Psoas muscle (tissue), 8 donors: ENCODE measurements around the gene UFSP2. TPM values are rescaled to one million over a fixed set of nuclear protein-coding genes. Genes with fewer than 3 reads are reported as not detected.

Experiments used
- ATAC-seq, 4 donors: fragments of 200-7000 bp; cut with Tn5 transposase; one replicate each; pipeline ENCODE4 v1.9.1; 2020; ENCODE audit warnings: moderate library complexity in 3 of 4, mild to moderate bottlenecking in 2 of 4
- DNase-seq, 2 donors: peaks; one replicate each; pipeline ENCODE4 v3.0.0-alpha.2; 2020
- H3K27ac ChIP-seq: fragments of 200-600 bp; one replicate; pipeline ENCODE4 v1.8.0; 2022
- H3K27me3 ChIP-seq, 3 donors: fragments of 200-600 bp in 1 of 3; one replicate each; pipeline versions ENCODE4 v1.6.1 to v1.8.0; 2013 to 2022; ENCODE audit warnings: low read length in 2 of 3, mild to moderate bottlenecking in 2 of 3, moderate library complexity in 1 of 3; ENCODE audit not compliant: insufficient read depth in 3 of 3
- H3K36me3 ChIP-seq, 2 donors: fragments of 200-600 bp in 1 of 2; one replicate each; pipeline versions ENCODE4 v1.6.1 to v1.8.0; 2013 to 2022; ENCODE audit warnings: low read depth in 1 of 2, mild to moderate bottlenecking in 1 of 2, moderate library complexity in 1 of 2; ENCODE audit not compliant: insufficient read depth in 1 of 2
- H3K4me1 ChIP-seq: fragments of 200-600 bp; one replicate; pipeline ENCODE4 v1.8.0; 2022
- H3K4me3 ChIP-seq: fragments of 200-600 bp; one replicate; pipeline ENCODE4 v1.8.0; 2022; ENCODE audit warnings: mild to moderate bottlenecking
- H3K9me3 ChIP-seq: fragments of 200-600 bp; one replicate; pipeline ENCODE4 v1.8.0; 2022
- WGBS, 3 donors: extraction: QIAGEN DNeasy Blood & Tissue Kit; methylation state at CpG; one replicate each; pipeline versions ENCODE4 v1.1.6 to v1.1.7; 2013; 5-methylcytosine and 5-hydroxymethylcytosine counted together
- intact Hi-C, 2 donors: fragments of 100-400 bp; cut with DNase I; formaldehyde crosslinking; loops; one replicate each; pipeline versions ENCODE4 v1.11.0 to v1.14.2; 2022
- polyA plus RNA-seq, 3 donors: library from polyadenylated mRNA; stranded (reverse); fragments of 200-250 nt; gene quantifications; one replicate each; pipeline ENCODE4 v1.2.3, GENCODE V29; 2013
- total RNA-seq, 4 donors: library from RNA; stranded (reverse); fragmentation: NEBNext Ultra II Directional in 2 of 4; extraction: Animal tissue kit (Norgen Biotek cat#: 25700) in 2 of 4; gene quantifications; one replicate each; pipeline versions ENCODE4 v1.2.1 to v1.2.4, GENCODE V29; 2021 to 2023
- TF ChIP-seq, protein P1 (sequence below): fragments of 200-600 bp; IDR thresholded peaks from one replicate; pipeline ENCODE4 v1.8.0; 2022; ENCODE audit warnings: antibody characterized with exemption
- donor health status: healthy with polysubstance abuse.
- donor health status: DM: no; HTN: no; CAD: no; lungs with moderate emphysema.
- donor health status: Bipolar disorder and iron deficiency.
- donor health status: healthy.
- donor health status: DM: yes; HTN: yes; CAD: no.
- donor health status: DM: no; HTN: no; CAD: no.
- donor health status: DM: no; HTN: no; CAD: no.
- donor health status: DM: yes; HTN: yes; CAD: no.

UFSP2 gene
- total and polyA plus RNA-seq, 7 donors = 22.5 to 45.5 (median 33.8) TPM

- Histone ChIP-seq H3K4me3 (no peak overlapping the region), H3K4me1 (no peaks in the 10 kb centered on the region), H3K36me3 (no peaks in the 10 kb centered on the region), H3K27me3 (no peaks in the 10 kb centered on the region), H3K27ac (no peak overlapping the region), H3K9me3 (no peaks in the 10 kb centered on the region)
- TF ChIP-seq, protein P1, sequence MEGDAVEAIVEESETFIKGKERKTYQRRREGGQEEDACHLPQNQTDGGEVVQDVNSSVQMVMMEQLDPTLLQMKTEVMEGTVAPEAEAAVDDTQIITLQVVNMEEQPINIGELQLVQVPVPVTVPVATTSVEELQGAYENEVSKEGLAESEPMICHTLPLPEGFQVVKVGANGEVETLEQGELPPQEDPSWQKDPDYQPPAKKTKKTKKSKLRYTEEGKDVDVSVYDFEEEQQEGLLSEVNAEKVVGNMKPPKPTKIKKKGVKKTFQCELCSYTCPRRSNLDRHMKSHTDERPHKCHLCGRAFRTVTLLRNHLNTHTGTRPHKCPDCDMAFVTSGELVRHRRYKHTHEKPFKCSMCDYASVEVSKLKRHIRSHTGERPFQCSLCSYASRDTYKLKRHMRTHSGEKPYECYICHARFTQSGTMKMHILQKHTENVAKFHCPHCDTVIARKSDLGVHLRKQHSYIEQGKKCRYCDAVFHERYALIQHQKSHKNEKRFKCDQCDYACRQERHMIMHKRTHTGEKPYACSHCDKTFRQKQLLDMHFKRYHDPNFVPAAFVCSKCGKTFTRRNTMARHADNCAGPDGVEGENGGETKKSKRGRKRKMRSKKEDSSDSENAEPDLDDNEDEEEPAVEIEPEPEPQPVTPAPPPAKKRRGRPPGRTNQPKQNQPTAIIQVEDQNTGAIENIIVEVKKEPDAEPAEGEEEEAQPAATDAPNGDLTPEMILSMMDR = no peak
- WGBS, 3 donors = 92 to 95% (median 92%) methylated on average over 6 of the region's 6 CpGs
- no peak for ATAC-seq
- DNase-seq = no peak
- intact Hi-C loops = loop anchor here (10.0 kb wide), 3 partner anchors 186 to 736 kb away; partner anchors contain the start of genes CFAP97 (in 1 of the 2) and SNX25 (in 1 of the 2)
Measured at GRCh38 chr4:185390941-185391340, 34.8 kb downstream of the UFSP2 start.

DNA sequence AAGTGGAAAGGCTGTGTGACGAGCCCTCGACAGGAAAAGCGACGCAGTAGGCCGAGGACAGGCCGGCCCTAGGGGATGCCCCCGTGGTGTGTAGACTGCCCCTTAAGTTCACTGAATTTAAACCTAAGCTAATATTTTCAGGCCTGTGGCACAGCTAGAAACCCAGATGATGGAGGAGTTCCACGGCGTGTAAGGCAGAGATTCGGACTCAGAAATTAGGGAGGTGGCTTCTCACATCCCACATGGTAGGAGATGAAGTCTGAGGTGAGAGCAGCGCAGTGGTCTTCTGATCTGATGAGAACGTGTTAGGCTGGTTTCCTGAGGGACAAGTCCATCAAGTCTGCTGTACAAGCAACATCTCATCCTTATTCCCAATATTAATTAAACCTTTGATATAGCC is 37.8 kb downstream of the UFSP2 start:
- intact Hi-C loops = no loop called here
- TF ChIP-seq, protein P1 = no peak

DNA sequence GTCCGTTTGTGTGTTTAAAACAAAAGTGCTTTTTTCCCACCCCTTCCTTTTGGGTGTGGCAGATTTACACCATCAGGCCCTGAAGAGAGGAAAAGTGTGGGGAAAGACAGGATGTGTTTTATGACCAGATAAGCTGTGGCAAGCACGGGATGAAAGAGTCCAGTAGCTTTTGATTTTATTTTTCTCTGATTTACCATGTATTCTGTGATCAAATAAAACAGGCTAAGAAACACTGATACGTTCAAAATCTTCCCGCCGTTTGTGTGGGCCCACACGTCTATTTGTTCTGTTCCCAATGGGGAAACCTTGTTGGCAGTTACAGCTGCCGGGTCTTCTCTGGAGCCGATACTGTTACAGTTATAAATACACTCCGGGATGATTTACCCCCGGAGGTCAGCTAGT is 40.8 kb downstream of the UFSP2 start:
- H3K27me3 ChIP-seq = no peaks in the 10 kb centered on the region
- peak overlapping the region; percentile 46 for H3K27ac ChIP-seq
- no peaks in the 10 kb centered on the region for H3K9me3 ChIP-seq
- DNase-seq (no peak), ATAC-seq (peak in 3 of 4 donors; percentile 67 to 72 (median 71))
- H3K36me3 ChIP-seq = no peaks in the 10 kb centered on the region
- no peaks in the 10 kb centered on the region for H3K4me1 ChIP-seq
- intact Hi-C loops = no loop called here
- TF ChIP-seq, protein P1 = no peak
- 4 to 5% (median 4%) methylated on average over 10 of the region's 10 CpGs for WGBS, 3 donors
- no peak overlapping the region for H3K4me3 ChIP-seq

More for the DNA sequence above, 37.8 kb downstream of the UFSP2 start:
- no peak overlapping the region for H3K27ac ChIP-seq
- ATAC-seq = no peak
- no peaks in the 10 kb centered on the region for H3K9me3 ChIP-seq
- 93 to 95% (median 94%) methylated on average over 12 of the region's 12 CpGs for WGBS, 3 donors
- H3K27me3 ChIP-seq = no peaks in the 10 kb centered on the region
- no peaks in the 10 kb centered on the region for H3K36me3 ChIP-seq
- no peak for DNase-seq
- no peaks in the 10 kb centered on the region for H3K4me1 ChIP-seq
- no peak overlapping the region for H3K4me3 ChIP-seq

DNA sequence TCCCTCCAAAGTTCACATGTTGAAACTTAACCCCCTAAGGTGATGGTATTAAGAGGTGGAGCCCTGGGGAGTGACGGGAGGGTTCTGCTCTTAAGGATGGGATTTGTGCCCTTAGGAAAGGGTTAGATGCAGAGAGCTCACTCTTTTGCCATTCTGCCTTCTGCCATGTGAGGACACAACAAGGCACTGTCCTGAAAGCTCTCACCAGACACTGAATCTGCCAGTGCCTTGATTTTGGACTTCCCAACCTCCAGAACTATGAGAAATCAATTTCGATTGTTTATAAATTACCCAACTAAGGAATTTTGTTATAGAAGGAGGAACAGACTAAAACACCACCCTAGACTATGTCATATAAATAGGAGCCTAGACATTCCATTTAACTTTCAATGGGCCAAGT is 41.7 kb downstream of the UFSP2 start:
- no peak overlapping the region for H3K27ac ChIP-seq

More for the DNA sequence above, 41.7 kb downstream of the UFSP2 start:
- ATAC-seq (peak in 1 of 4 donors; percentile 21), DNase-seq (no peak)
- intact Hi-C loops = no loop called here
- 94 to 97% (median 95%) methylated on average over 2 of the region's 2 CpGs for WGBS, 3 donors
- Histone ChIP-seq H3K4me3 (no peak overlapping the region), H3K36me3 (no peaks in the 10 kb centered on the region), H3K27me3 (no peaks in the 10 kb centered on the region), H3K4me1 (no peaks in the 10 kb centered on the region), H3K9me3 (no peaks in the 10 kb centered on the region)
- TF ChIP-seq, protein P1 = no peak
